HCT116 (cell line): ENCODE results near the gene CRIP1. TPM values are rescaled to one million over a fixed set of nuclear protein-coding genes. Genes with fewer than 3 reads are reported as not detected.

Experiments
- ATAC-seq: fragments of 200-7000 bp; cut with Tn5 transposase; 2 replicates; pipeline ENCODE4 v1.9.1; 2020; ENCODE audit warnings: mild to moderate bottlenecking, moderate library complexity
- BruUV-seq: library from RNA; stranded (reverse); fragments of 400-500 nt; replicated peaks from 2 replicates; lab custom pipeline; 2021; lab: Mats Ljungman, UMichigan
- CTCF ChIA-PET: fragments of 300-600 bp; sonication (Branson Sonifier 250); formaldehyde crosslinking; loops from one replicate; lab custom pipeline; 2021; ENCODE audit warnings: antibody characterized with exemption; lab: Charles Lee
- POLR2A ChIA-PET: fragments of 300-600, 350-600 bp; sonication (Branson Sonifier 250); formaldehyde crosslinking; loops from one replicate; lab custom pipeline; 2021; ENCODE audit warnings: antibody characterized with exemption; lab: Charles Lee
- RAD21 ChIA-PET, 2 experiments: fragments of 300-600 bp; sonication (Branson Sonifier 250); formaldehyde crosslinking; loops; one replicate each; lab custom pipeline; 2023; ENCODE audit warnings: low total read pairs in 2 of 2; ENCODE audit not compliant: uncharacterized antibody in 2 of 2, unreplicated experiment in 2 of 2, low non-redundant PET in 1 of 2; lab: Charles Lee
- DNase-seq: peaks from one replicate; pipeline ENCODE4 v3.0.0-alpha.2; 2010; ENCODE audit warnings: low read depth, low spot score
- H2AFZ ChIP-seq: fragments of 200-600 bp; shearing (Covaris generic), sonication (generic); 2 replicates; pipeline ENCODE4 v1.6.1; 2017; ENCODE audit warnings: low read depth, mixed run types, mixed read lengths, antibody characterized with exemption, low read length; ENCODE audit not compliant: poor library complexity, severe bottlenecking
- H3K27ac ChIP-seq: 2 replicates; pipeline ENCODE4 v1.5.1; 2012; ENCODE audit warnings: low read depth, low read length
- H3K27me3 ChIP-seq: fragments of 200-600 bp; sonication (generic); 2 replicates; pipeline ENCODE4 v1.6.1; 2016; ENCODE audit warnings: mixed run types, low read length, mixed read lengths; ENCODE audit not compliant: insufficient read depth
- H3K36me3 ChIP-seq, 2 experiments: fragments of 200-500 bp in 1 of 2; fragments of 200-600 bp in 1 of 2; sonication (Bioruptor generic) in 1 of 2; sonication (generic) in 1 of 2; 2 replicates each; pipeline versions ENCODE4 v1.5.1 to v1.6.1; 2014 to 2016; ENCODE audit warnings: low read length in 2 of 2, inconsistent platforms in 1 of 2, mixed read lengths in 1 of 2, mixed run types in 1 of 2; ENCODE audit not compliant: insufficient read depth in 2 of 2, control insufficient read depth in 1 of 2
- H3K4me1 ChIP-seq, 2 experiments: fragments of 200-600 bp in 1 of 2; sonication (generic) in 1 of 2; 2 replicates each; pipeline versions ENCODE4 v1.5.1 to v1.6.1; 2012 to 2017; ENCODE audit warnings: low read length in 2 of 2, inconsistent platforms in 1 of 2, mild to moderate bottlenecking in 1 of 2, mixed read lengths in 1 of 2, mixed run types in 1 of 2, moderate library complexity in 1 of 2; ENCODE audit not compliant: insufficient read depth in 2 of 2, control insufficient read depth in 1 of 2
- H3K4me2 ChIP-seq: fragments of 200-600 bp; sonication (generic); 2 replicates; pipeline ENCODE4 v1.6.1; 2017; ENCODE audit warnings: mixed run types, low read length, mixed read lengths
- H3K4me3 ChIP-seq, 2 experiments: fragments of 200-600 bp in 1 of 2; sonication (generic) in 1 of 2; replicated peaks in 1 of 2; 2 replicates each; pipeline ENCODE4 v1.5.1; 2011 to 2016; ENCODE audit warnings: low read length in 2 of 2, control low read depth in 1 of 2, low read depth in 1 of 2, mild to moderate bottlenecking in 1 of 2, mixed read lengths in 1 of 2, mixed run types in 1 of 2
- H3K79me2 ChIP-seq: fragments of 200-600 bp; sonication (generic); 2 replicates; pipeline ENCODE4 v1.6.1; 2017; ENCODE audit warnings: mild to moderate bottlenecking, mixed run types, low read length, moderate library complexity, mixed read lengths; ENCODE audit not compliant: insufficient read depth
- H3K9ac ChIP-seq: fragments of 200-600 bp; sonication (generic); 2 replicates; pipeline ENCODE4 v1.6.1; 2016; ENCODE audit warnings: low read length, mixed read lengths
- H3K9me2 ChIP-seq: fragments of 200-600 bp; sonication (generic), shearing (Covaris generic); 2 replicates; pipeline ENCODE4 v1.6.1; 2017; ENCODE audit warnings: mixed run types, mild to moderate bottlenecking, moderate library complexity; ENCODE audit not compliant: insufficient read depth
- H3K9me3 ChIP-seq, 2 experiments: fragments of 200-500 bp in 1 of 2; fragments of 200-600 bp in 1 of 2; sonication (Bioruptor generic) in 1 of 2; sonication (generic) in 1 of 2; 2 replicates each; pipeline ENCODE4 v1.6.1; 2014 to 2017; ENCODE audit warnings: low read length in 2 of 2, mixed read lengths in 2 of 2, inconsistent platforms in 1 of 2, low read depth in 1 of 2, mild to moderate bottlenecking in 1 of 2, mixed run types in 1 of 2, moderate library complexity in 1 of 2; ENCODE audit not compliant: control insufficient read depth in 1 of 2, insufficient read depth in 1 of 2
- H4K20me1 ChIP-seq: fragments of 200-600 bp; sonication (generic), shearing (Covaris generic); 2 replicates; pipeline ENCODE4 v1.6.1; 2017; ENCODE audit warnings: mixed run types, mild to moderate bottlenecking, moderate library complexity; ENCODE audit not compliant: insufficient read depth
- EGR1 ChIP-seq: IDR thresholded peaks from 2 replicates; pipeline ENCODE4 v1.6.1; 2012; ENCODE audit warnings: low read depth
- ELF1 ChIP-seq: IDR thresholded peaks from 2 replicates; pipeline ENCODE4 v1.6.1; 2012; ENCODE audit warnings: low read depth, borderline replicate concordance
- JUND ChIP-seq: IDR thresholded peaks from 2 replicates; pipeline ENCODE4 v1.6.1; 2012
- POLR2A ChIP-seq: IDR thresholded peaks from 2 replicates; pipeline ENCODE4 v1.7.0; 2011; ENCODE audit warnings: borderline replicate concordance; ENCODE audit not compliant: insufficient read depth, insufficient read length; ENCODE audit errors: extremely low read depth
- SP1 ChIP-seq: IDR thresholded peaks from 2 replicates; pipeline ENCODE4 v1.6.1; 2012; ENCODE audit warnings: low read depth
- ZFX ChIP-seq: fragments of 450-650 bp; IDR thresholded peaks from 2 replicates; pipeline ENCODE4 v1.6.1; 2017
- intact Hi-C: fragments of 100-400 bp; cut with micrococcal nuclease; formaldehyde crosslinking; loops from 2 replicates; pipeline ENCODE4 v1.10.0; 2022
- total RNA-seq: library from RNA; stranded (reverse); gene quantifications from one replicate; pipeline ENCODE4 v1.2.1, GENCODE V29; 2021; ENCODE audit not compliant: unreplicated experiment
- TF ChIP-seq, protein P1 (sequence below), 3 experiments: fragments of 200-600 bp in 1 of 3; sonication (generic) in 1 of 3; IDR thresholded peaks in 2 of 3; conservative IDR thresholded peaks in 1 of 3; 2 replicates each; pipeline ENCODE4 v1.5.1; 2012 to 2017; ENCODE audit warnings: low read depth in 2 of 3, low read length in 2 of 3, antibody characterized with exemption in 1 of 3, borderline replicate concordance in 1 of 3, control low read depth in 1 of 3, mild to moderate bottlenecking in 1 of 3, mixed read lengths in 1 of 3, mixed run types in 1 of 3, moderate library complexity in 1 of 3; ENCODE audit not compliant: insufficient read depth in 1 of 3
- TF ChIP-seq, protein P2 (sequence below): IDR thresholded peaks from 2 replicates; pipeline ENCODE4 v1.6.1; 2012

Gene CRIP1
- total RNA-seq, 1 experiment from 2014 or later: 260 TPM

- Histone ChIP-seq H3K79me2 (no peaks in the 10 kb centered on the region), H3K27ac (no peak overlapping the region), H3K4me3 (no peak overlapping the region), H3K9ac (no peak overlapping the region), H3K27me3 (no peaks in the 10 kb centered on the region), H3K4me2 (no peak overlapping the region), H3K9me3 (no peaks in the 10 kb centered on the region), H4K20me1 (no peaks in the 10 kb centered on the region), H3K4me1 (no peaks in the 10 kb centered on the region), H2AFZ (no peak overlapping the region), H3K36me3 (no peaks in the 10 kb centered on the region), H3K9me2 (no peaks in the 10 kb centered on the region)
- no TSS peak for BruUV-seq
- ChIA-PET RAD21 (no interaction called here), POLR2A (no interaction called here), CTCF (no interaction called here)
- DNase-seq: no peak
- intact Hi-C loops: no loop called here
- TF ChIP-seq, protein P1, sequence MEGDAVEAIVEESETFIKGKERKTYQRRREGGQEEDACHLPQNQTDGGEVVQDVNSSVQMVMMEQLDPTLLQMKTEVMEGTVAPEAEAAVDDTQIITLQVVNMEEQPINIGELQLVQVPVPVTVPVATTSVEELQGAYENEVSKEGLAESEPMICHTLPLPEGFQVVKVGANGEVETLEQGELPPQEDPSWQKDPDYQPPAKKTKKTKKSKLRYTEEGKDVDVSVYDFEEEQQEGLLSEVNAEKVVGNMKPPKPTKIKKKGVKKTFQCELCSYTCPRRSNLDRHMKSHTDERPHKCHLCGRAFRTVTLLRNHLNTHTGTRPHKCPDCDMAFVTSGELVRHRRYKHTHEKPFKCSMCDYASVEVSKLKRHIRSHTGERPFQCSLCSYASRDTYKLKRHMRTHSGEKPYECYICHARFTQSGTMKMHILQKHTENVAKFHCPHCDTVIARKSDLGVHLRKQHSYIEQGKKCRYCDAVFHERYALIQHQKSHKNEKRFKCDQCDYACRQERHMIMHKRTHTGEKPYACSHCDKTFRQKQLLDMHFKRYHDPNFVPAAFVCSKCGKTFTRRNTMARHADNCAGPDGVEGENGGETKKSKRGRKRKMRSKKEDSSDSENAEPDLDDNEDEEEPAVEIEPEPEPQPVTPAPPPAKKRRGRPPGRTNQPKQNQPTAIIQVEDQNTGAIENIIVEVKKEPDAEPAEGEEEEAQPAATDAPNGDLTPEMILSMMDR (IDR thresholded peaks at IDR 0.05 in 2 of 3, conservative IDR thresholded peaks at IDR 0.05 in 1 of 3; ENCODE audit: borderline replicate concordance in 1 of 3, insufficient read depth in 1 of 3, low read depth in 2 of 3, low read length in 2 of 3): no peak
- TF ChIP-seq, protein P2, sequence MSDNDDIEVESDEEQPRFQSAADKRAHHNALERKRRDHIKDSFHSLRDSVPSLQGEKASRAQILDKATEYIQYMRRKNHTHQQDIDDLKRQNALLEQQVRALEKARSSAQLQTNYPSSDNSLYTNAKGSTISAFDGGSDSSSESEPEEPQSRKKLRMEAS: no peak
- TF ChIP-seq JUND (no peak), ZFX (no peak), EGR1 (no peak), POLR2A (no peak), SP1 (no peak), ELF1 (no peak)
- ATAC-seq: peak; percentile 25
These were observed 12.8 kb downstream of the CRIP1 start for GRCh38 chr14:105499256-105500035.
